Activated CD4-positive, alpha-beta T cell treated with anti-CD3 and anti-CD28 coated beads, Interleukin-2, Interleukin-4, amounts not matched to agents 100 ng/mL and 50 ng/mL, durations not matched to agents 16 hours and 8 hours (primary cell): ENCODE data around the gene MYO16.

ENCODE experiments used
- DNase-seq: peaks from one replicate; pipeline ENCODE4 v3.0.0-alpha.2; 2020; ENCODE audit warnings: low spot score

The MYO16 gene

GRCh38 chr13:108933061-108933460 is 303.6 kb downstream of the MYO16 start:
- no peak for DNase-seq

GRCh38 chr13:108938155-108938554 is 308.7 kb downstream of the MYO16 start:
- no peak for DNase-seq

- DNase-seq, result no peak
Measured at GRCh38 chr13:108940121-108940520, 310.7 kb downstream of the MYO16 start.

- DNase-seq, result no peak
Measured at GRCh38 chr13:108943842-108944241, 314.4 kb downstream of the MYO16 start.

GRCh38 chr13:108944760-108945159 is 315.3 kb downstream of the MYO16 start:
- DNase-seq, result no peak

- no peak for DNase-seq
Measured at GRCh38 chr13:108947551-108948030, 318.2 kb downstream of the MYO16 start.

- no peak for DNase-seq
Measured at GRCh38 chr13:108948251-108948671, 318.9 kb downstream of the MYO16 start.

GRCh38 chr13:108950333-108951010 is 321.1 kb downstream of the MYO16 start:
- no peak for DNase-seq

- no peak for DNase-seq
Measured at GRCh38 chr13:108955741-108956140, 326.3 kb downstream of the MYO16 start.

GRCh38 chr13:108957369-108958012 is 328.1 kb downstream of the MYO16 start:
- no peak for DNase-seq

GRCh38 chr13:108958013-108958376 is 328.6 kb downstream of the MYO16 start:
- no peak for DNase-seq

GRCh38 chr13:108959234-108959633 is 329.8 kb downstream of the MYO16 start:
- no peak for DNase-seq

GRCh38 chr13:108960006-108960405 is 330.6 kb downstream of the MYO16 start:
- no peak for DNase-seq

GRCh38 chr13:108961542-108962125 is 332.2 kb downstream of the MYO16 start:
- DNase-seq, result peak; percentile 67

GRCh38 chr13:108962654-108963053 is 333.2 kb downstream of the MYO16 start:
- DNase-seq, result no peak

- DNase-seq, result no peak
Measured at GRCh38 chr13:108963276-108963810, 333.9 kb downstream of the MYO16 start.

- DNase-seq, result no peak
Measured at GRCh38 chr13:108963846-108964600, 334.6 kb downstream of the MYO16 start.

- DNase-seq, result no peak
Measured at GRCh38 chr13:108964606-108965005, 335.2 kb downstream of the MYO16 start.

GRCh38 chr13:108967371-108967770 is 338.0 kb downstream of the MYO16 start:
- no peak for DNase-seq

GRCh38 chr13:108968566-108968965 is 339.2 kb downstream of the MYO16 start:
- DNase-seq, result no peak

- DNase-seq, result no peak
Measured at GRCh38 chr13:108974686-108975085, 345.3 kb downstream of the MYO16 start.

GRCh38 chr13:108980237-108980636 is 350.8 kb downstream of the MYO16 start:
- no peak for DNase-seq
